ENCODE measurements around the gene SLC16A10. TPM values are rescaled to one million over a fixed set of nuclear protein-coding genes. Genes with fewer than 3 reads are reported as not detected.

Gene SLC16A10
- total RNA-seq, 4 donors from 2014 or later = 1.5 to 8.9 (median 4.2) TPM

DNA sequence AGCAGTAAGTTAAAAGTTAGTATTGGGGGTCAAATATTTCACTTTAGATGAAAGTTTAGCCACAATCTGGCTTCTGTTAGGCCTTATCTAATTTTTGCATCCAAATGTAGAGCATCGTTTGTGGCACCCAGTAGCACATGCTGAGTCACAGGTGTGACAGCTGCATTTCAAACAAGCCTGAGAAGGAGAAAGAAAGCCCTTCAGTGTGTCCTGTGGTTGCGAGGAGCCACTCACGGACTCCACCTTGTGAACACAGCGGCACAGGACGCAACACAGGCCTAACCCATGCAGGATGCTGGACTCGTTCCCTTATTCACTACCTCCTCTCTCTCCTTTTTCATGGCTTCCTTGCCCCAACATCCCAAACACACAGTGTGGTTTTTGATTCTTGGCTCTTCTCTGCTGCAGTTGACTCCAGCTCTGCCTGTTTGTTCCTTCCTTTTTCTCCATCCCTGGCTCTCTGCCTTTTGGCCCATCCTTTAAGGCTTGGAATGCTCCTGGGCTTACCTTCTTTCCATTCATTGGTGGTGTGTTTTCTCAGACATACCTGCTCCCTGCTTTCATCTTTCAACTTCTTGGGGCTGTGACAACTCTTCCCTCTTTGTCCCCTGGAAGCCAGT, 124.2 kb downstream of the SLC16A10 start:
- no peak overlapping the region for H3K4me3 ChIP-seq
- H3K27me3 ChIP-seq = no peaks in the 10 kb centered on the region
- H3K36me3 ChIP-seq = no peaks in the 10 kb centered on the region
- TF ChIP-seq, protein P1, sequence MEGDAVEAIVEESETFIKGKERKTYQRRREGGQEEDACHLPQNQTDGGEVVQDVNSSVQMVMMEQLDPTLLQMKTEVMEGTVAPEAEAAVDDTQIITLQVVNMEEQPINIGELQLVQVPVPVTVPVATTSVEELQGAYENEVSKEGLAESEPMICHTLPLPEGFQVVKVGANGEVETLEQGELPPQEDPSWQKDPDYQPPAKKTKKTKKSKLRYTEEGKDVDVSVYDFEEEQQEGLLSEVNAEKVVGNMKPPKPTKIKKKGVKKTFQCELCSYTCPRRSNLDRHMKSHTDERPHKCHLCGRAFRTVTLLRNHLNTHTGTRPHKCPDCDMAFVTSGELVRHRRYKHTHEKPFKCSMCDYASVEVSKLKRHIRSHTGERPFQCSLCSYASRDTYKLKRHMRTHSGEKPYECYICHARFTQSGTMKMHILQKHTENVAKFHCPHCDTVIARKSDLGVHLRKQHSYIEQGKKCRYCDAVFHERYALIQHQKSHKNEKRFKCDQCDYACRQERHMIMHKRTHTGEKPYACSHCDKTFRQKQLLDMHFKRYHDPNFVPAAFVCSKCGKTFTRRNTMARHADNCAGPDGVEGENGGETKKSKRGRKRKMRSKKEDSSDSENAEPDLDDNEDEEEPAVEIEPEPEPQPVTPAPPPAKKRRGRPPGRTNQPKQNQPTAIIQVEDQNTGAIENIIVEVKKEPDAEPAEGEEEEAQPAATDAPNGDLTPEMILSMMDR (IDR thresholded peaks at IDR 0.05) = no peak
- no peak for TF ChIP-seq POLR2AphosphoS5 (IDR thresholded peaks at IDR 0.05)
- TF ChIP-seq EP300 (IDR thresholded peaks at IDR 0.05; ENCODE audit: low read depth) = no peak
- no peak for TF ChIP-seq POLR2A (IDR thresholded peaks at IDR 0.05)
- no peaks in the 10 kb centered on the region for H3K4me1 ChIP-seq
- 40 to 82% methylated on average over 1 to 6 of the region's 6 CpGs for WGBS, 2 donors (ENCODE audit: low coverage in 1 of 2)
- in situ Hi-C loops (cut with MboI; ENCODE audit: low pct_ligation_motif_present in 1 of 4, low pct_unique_long_range_greater_than_20kb in 1 of 4, low sequenced_read_pairs in 3 of 4) (loop anchor here in 2 of 4 donors (5.0 to 25.0 kb wide), 4 partner anchors 149 to 699 kb away; no protein-coding TSS in a partner anchor), intact Hi-C loops (cut with DNase I; ENCODE audit: low total_unique reads) (no loop called here)
- DNase-seq = no peak
- no peaks in the 10 kb centered on the region for H3K9me3 ChIP-seq
- no peak overlapping the region for H3K27ac ChIP-seq

DNA sequence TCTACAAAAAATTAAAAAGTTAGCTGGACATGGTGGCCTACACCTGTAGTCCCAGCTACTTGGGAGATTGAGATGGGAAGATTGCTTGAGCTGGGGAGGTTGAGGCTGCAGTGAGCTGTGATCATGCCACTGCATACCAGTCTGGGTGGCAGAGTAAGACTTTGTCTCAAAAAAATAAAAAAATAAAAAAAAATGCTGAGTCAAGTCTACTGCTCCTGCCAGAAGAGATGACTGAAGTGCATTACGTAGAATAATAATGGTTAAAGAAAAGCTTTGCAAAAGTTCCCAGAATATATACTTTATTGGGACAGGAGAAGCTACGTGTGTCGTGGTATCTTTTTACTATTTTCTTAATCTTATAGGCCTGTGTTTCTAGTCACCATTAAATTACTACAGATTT, 125.3 kb downstream of the SLC16A10 start:
- no peak overlapping the region for H3K27ac ChIP-seq
- in situ Hi-C loops (cut with MboI; ENCODE audit: low pct_ligation_motif_present in 1 of 4, low pct_unique_long_range_greater_than_20kb in 1 of 4, low sequenced_read_pairs in 3 of 4) = loop anchor here in 2 of 4 donors (5.0 to 25.0 kb wide), 4 partner anchors 150 to 700 kb away; no protein-coding TSS in a partner anchor
- TF ChIP-seq, protein P1 (IDR thresholded peaks at IDR 0.05) = no peak
- TF ChIP-seq POLR2AphosphoS5 (IDR thresholded peaks at IDR 0.05) (no peak), POLR2A (IDR thresholded peaks at IDR 0.05) (no peak), EP300 (IDR thresholded peaks at IDR 0.05; ENCODE audit: low read depth) (no peak)
- no peaks in the 10 kb centered on the region for H3K9me3 ChIP-seq
- no peaks in the 10 kb centered on the region for H3K36me3 ChIP-seq
- 82 to 89% methylated on average over 3 of the region's 3 CpGs for WGBS, 2 donors (ENCODE audit: low coverage in 1 of 2)
- no peaks in the 10 kb centered on the region for H3K4me1 ChIP-seq
- DNase-seq = no peak
- H3K4me3 ChIP-seq = no peak overlapping the region
- intact Hi-C loops (cut with DNase I; ENCODE audit: low total_unique reads) = no loop called here
- H3K27me3 ChIP-seq = no peaks in the 10 kb centered on the region

DNA sequence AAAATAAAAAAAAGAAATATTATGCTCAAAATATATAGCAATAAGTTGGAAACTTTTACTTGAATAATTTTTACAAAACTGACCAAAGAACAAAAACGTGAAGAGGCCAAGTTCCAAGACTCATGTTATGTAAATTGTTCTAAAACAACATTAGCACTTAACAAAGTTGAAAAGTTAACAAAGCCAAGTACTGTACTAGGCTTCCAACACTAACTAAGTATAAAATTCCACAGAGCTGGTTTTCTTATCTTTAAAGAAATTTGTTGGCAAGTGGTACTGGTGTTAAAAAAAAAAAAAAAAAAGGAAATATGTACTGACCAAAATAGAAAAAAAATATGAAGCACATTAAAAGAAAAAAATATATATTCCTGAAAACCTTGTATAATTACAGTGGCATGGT, 127.8 kb downstream of the SLC16A10 start:
- DNase-seq = no peak
- intact Hi-C loops (cut with DNase I; ENCODE audit: low total_unique reads) = no loop called here
- H3K4me1 ChIP-seq = no peaks in the 10 kb centered on the region
- no peak overlapping the region for H3K27ac ChIP-seq
- WGBS, 2 donors (ENCODE audit: low coverage in 1 of 2) = 51 to 69% methylated on average over 1 of the region's 1 CpG
- H3K4me3 ChIP-seq = no peak overlapping the region
- H3K27me3 ChIP-seq = no peaks in the 10 kb centered on the region
- in situ Hi-C loops (cut with MboI; ENCODE audit: low pct_ligation_motif_present in 1 of 4, low pct_unique_long_range_greater_than_20kb in 1 of 4, low sequenced_read_pairs in 3 of 4) = loop anchor here in 2 of 4 donors (25.0 kb wide), 3 partner anchors 153 to 703 kb away; no protein-coding TSS in a partner anchor
- no peaks in the 10 kb centered on the region for H3K36me3 ChIP-seq
- TF ChIP-seq POLR2AphosphoS5 (IDR thresholded peaks at IDR 0.05) (no peak), EP300 (IDR thresholded peaks at IDR 0.05; ENCODE audit: low read depth) (no peak), POLR2A (IDR thresholded peaks at IDR 0.05) (no peak)
- TF ChIP-seq, protein P1 (IDR thresholded peaks at IDR 0.05) = no peak
- no peaks in the 10 kb centered on the region for H3K9me3 ChIP-seq

DNA sequence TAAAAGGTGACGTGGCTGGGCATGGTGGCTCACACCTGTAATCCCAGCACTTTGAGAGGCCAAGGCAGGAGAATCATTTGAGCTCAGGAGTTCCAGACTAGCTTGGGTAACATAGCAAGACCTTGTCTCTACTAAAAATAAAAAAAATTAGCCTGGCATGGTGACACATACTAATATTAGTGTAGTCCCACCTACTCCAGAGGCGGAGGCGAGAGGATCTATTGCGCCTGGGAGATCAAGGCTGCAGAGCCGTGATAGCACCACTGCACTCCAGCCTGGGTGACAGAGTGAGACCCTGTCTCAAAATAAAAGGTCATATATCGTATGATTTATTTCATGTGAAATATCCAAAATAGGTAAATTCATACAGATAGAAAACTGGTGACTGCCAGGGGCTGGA, 132.5 kb downstream of the SLC16A10 start:
- no peaks in the 10 kb centered on the region for H3K9me3 ChIP-seq
- in situ Hi-C loops (cut with MboI; ENCODE audit: low pct_ligation_motif_present in 1 of 4, low pct_unique_long_range_greater_than_20kb in 1 of 4, low sequenced_read_pairs in 3 of 4) (loop anchor here in 2 of 4 donors (25.0 kb wide), 3 partner anchors 157 to 707 kb away; no protein-coding TSS in a partner anchor), intact Hi-C loops (cut with DNase I; ENCODE audit: low total_unique reads) (no loop called here)

More for the DNA sequence above, 132.5 kb downstream of the SLC16A10 start:
- no peak overlapping the region for H3K4me3 ChIP-seq
- TF ChIP-seq, protein P1 (IDR thresholded peaks at IDR 0.05) = no peak
- TF ChIP-seq POLR2A (IDR thresholded peaks at IDR 0.05) (no peak), EP300 (IDR thresholded peaks at IDR 0.05; ENCODE audit: low read depth) (no peak), POLR2AphosphoS5 (IDR thresholded peaks at IDR 0.05) (no peak)
- no peak for DNase-seq
- H3K27me3 ChIP-seq = no peaks in the 10 kb centered on the region
- no peaks in the 10 kb centered on the region for H3K36me3 ChIP-seq
- H3K4me1 ChIP-seq = no peaks in the 10 kb centered on the region
- no peak overlapping the region for H3K27ac ChIP-seq
- WGBS, 2 donors (ENCODE audit: low coverage in 1 of 2) = 93 to 96% methylated on average over 6 of the region's 6 CpGs
